ENCODE results near the gene CLEC16A.

DNA sequence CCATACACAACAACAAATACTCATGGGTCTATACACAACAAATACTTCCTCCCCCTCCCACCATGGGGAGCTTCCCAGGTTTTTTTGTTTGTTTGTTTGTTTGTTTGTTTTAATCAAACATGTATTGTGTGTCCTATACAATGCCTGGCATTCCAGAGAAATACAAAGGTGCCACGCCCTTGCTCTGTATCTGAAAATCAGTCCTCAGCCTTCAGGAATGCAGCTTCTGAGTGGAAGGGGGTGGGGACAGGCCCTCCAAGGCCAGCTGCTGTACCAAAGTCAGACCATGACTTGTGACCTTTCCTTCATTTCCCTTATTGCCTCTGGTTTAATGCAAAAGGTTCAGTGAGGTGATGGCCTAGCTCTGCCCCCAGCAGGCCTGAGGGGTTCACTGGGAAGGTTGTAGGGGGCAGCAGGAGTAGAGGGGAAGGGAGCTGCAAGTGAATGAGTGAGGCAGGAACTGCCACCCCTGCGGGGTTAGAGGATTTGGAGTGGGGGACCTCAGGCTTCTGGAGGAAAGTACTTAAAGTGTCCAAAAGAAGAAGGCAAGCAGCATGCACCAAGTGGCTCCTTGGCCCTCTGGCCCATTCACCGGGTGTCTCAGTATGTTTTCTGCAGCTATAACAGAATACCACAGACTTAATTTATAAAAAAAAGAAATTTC lies 105.2 kb downstream of the CLEC16A start:
- TF ChIP-seq POLR2A (IDR thresholded peaks at IDR 0.05; ENCODE audit: low read length) (no peak), GATA1 (IDR thresholded peaks at IDR 0.05; ENCODE audit: low read depth, low read length) (no peak)
